ENCODE results near the gene GPA33. TPM values are rescaled to one million over a fixed set of nuclear protein-coding genes. Genes with fewer than 3 reads are reported as not detected.
A peak's percentile ranks its signal among the peaks of the same experiment; 100 is the strongest.

Gene GPA33
- total RNA-seq (10 to 100 TPM; 13.4 to 14.0 TPM), polyA plus RNA-seq (1 to 10 TPM; 8.0 to 10.0 (median 9.1) TPM), total RNA-seq (0 to 7.4 (median 4.2) reads per million in 6 experiments)

DNA sequence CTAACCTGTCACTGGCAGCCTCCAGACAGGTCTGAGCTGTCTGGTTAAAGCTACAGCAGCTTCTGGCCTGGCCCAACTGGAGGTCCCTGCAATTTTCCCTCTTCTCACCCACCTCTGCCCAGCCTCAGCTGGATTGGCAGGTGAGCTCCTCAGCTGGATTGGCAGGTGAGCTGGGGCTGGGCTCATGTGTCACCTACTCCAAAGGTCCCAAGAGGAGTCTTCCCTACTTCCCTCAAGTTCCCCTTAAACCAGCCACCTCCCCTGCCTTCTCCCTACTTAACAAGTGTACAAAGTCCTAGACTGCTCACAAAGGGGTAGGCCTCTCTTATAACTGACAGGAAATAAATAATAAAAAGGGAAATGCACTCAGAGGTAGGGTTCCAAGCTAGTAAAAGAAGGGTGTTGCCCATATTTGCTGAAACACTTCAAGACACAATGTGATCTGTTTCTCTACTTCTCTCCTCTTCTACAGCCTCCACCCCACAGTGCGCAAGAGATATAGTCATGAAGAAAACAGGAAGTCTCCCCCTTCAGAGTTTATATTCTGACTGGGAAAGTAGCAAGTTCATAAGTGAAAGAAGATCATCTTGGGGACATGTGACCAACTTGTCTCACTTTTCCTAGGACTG is at the start of gene GPA33:
Gene GPA33 (minus strand): TSS at position 64 of the 629 bp plus-strand sequence. CDS start 90 bp downstream, outside the sequence.
- Mint-ChIP-seq H3K27me3 (no peaks in the 10 kb centered on the region), H3K4me3 (peak within 1 kb of the TSS; percentile 50 to 89 (median 78)), H3K4me1 (peaks cover 16 to 51% (median 42%) of the 10 kb centered on the region in 4 donors), H3K9me3 (no peaks in the 10 kb centered on the region), H3K36me3 (peaks cover 0 to 3% (median 0%) of the 10 kb centered on the region in 3 donors), H3K27ac (peak within 1 kb of the TSS; percentile 95 to 100 (median 99))
- POLR2A ChIA-PET = interaction anchor here (0.5 to 1.8 kb wide), 7 partner anchors 9 to 426 kb away, joined by 3 to 16 read pairs (median 3); partner anchors contain the start of genes POU2F1 and TADA1
- peak in 7 of 10 donors; percentile 22 to 78 (median 60) for DNase-seq
- ATAC-seq = peak; percentile 97 to 98

- no peak for ATAC-seq
- Mint-ChIP-seq H3K4me1 (no peaks in the 10 kb centered on the region), H3K27ac (no peak overlapping the region), H3K4me3 (no peak overlapping the region), H3K36me3 (peaks cover 0 to 3% (median 0%) of the 10 kb centered on the region in 3 donors), H3K9me3 (peaks cover 0 to 5% (median 2%) of the 10 kb centered on the region in 9 donors), H3K27me3 (peaks cover 0 to 7% (median 0%) of the 10 kb centered on the region in 5 donors)
- POLR2A ChIA-PET = no interaction called here
- DNase-seq = no peak
These were observed 48.5 kb upstream of the GPA33 start for GRCh38 chr1:167138703-167139102.

- POLR2A ChIA-PET = no interaction called here
These were observed 47.8 kb upstream of the GPA33 start for GRCh38 chr1:167137793-167138510.

GRCh38 chr1:167137332-167137781 is 47.2 kb upstream of the GPA33 start:
- H3K27me3 Mint-ChIP-seq = peaks cover 0 to 5% (median 1%) of the 10 kb centered on the region in 5 donors
- H3K27ac Mint-ChIP-seq = no peak overlapping the region
- no peaks in the 10 kb centered on the region for H3K4me1 Mint-ChIP-seq
- H3K9me3 Mint-ChIP-seq = peaks cover 0 to 1% (median 0%) of the 10 kb centered on the region in 9 donors
- DNase-seq = no peak
- H3K36me3 Mint-ChIP-seq = no peaks in the 10 kb centered on the region
- ATAC-seq = no peak
- H3K4me3 Mint-ChIP-seq = no peak overlapping the region
- POLR2A ChIA-PET = no interaction called here

More at GRCh38 chr1:167137793-167138510, 47.8 kb upstream of the GPA33 start:
- Mint-ChIP-seq H3K4me3 (no peak overlapping the region), H3K27me3 (peaks cover 0 to 5% (median 0%) of the 10 kb centered on the region in 5 donors), H3K36me3 (no peaks in the 10 kb centered on the region), H3K9me3 (peaks cover 0 to 2% (median 0%) of the 10 kb centered on the region in 9 donors), H3K27ac (no peak overlapping the region), H3K4me1 (no peaks in the 10 kb centered on the region)
- ATAC-seq = no peak
- no peak for DNase-seq

- Mint-ChIP-seq H3K4me1 (no peaks in the 10 kb centered on the region), H3K4me3 (no peak overlapping the region), H3K27me3 (peaks cover 0 to 5% (median 3%) of the 10 kb centered on the region in 5 donors), H3K27ac (no peak overlapping the region), H3K9me3 (no peaks in the 10 kb centered on the region), H3K36me3 (no peaks in the 10 kb centered on the region)
- ATAC-seq (no peak), DNase-seq (no peak)
- POLR2A ChIA-PET = no interaction called here
These were observed 46.6 kb upstream of the GPA33 start for GRCh38 chr1:167136806-167137205.

- H3K27ac Mint-ChIP-seq = no peak overlapping the region
- H3K36me3 Mint-ChIP-seq = no peaks in the 10 kb centered on the region
- no peaks in the 10 kb centered on the region for H3K9me3 Mint-ChIP-seq
- DNase-seq (no peak), ATAC-seq (no peak)
- H3K4me1 Mint-ChIP-seq = no peaks in the 10 kb centered on the region
- H3K27me3 Mint-ChIP-seq = peaks cover 0 to 6% (median 4%) of the 10 kb centered on the region in 5 donors
- POLR2A ChIA-PET = no interaction called here
- no peak overlapping the region for H3K4me3 Mint-ChIP-seq
These were observed 46.0 kb upstream of the GPA33 start for GRCh38 chr1:167136191-167136614.

- ATAC-seq (no peak), DNase-seq (no peak)
- no peaks in the 10 kb centered on the region for H3K4me1 Mint-ChIP-seq
- H3K4me3 Mint-ChIP-seq = no peak overlapping the region
- no peak overlapping the region for H3K27ac Mint-ChIP-seq
- POLR2A ChIA-PET = no interaction called here
- H3K36me3 Mint-ChIP-seq = no peaks in the 10 kb centered on the region
- H3K27me3 Mint-ChIP-seq = peaks cover 0 to 6% (median 4%) of the 10 kb centered on the region in 5 donors
- H3K9me3 Mint-ChIP-seq = no peaks in the 10 kb centered on the region
These were observed 45.2 kb upstream of the GPA33 start for GRCh38 chr1:167135281-167135840.

DNA sequence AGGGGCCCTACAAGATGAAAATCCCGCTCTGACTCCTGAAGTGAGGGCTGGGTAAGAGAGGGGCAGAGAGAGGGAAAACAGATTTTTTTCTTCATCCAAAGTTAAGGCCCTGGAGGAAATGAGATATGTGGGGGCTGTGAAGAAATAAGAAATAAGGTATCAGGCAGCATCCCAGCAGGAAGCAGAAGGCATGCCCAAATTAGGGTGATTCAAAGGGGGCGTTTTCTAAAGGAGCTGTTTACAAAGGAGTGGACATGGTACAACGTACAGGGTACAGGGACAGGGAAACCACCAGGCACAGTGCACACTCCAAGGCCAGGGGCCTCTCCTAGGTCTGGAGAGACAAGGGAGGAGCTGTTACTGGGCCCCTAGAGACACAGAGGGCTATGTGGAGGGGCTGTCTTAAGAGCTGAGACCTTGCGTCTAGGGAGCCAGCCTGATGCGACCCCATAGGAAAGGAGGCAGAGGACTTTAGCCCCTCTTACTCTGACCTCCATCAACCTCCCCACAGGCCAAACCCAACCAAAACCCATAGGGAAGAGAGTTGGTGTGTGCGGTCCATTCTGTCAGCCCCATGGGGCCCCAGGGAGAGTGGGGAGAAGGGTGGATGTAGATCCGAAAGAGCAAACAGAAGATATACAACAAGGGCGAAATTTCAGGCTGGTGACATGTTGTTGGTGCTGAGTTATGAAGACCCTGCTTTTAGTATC is 42.3 kb upstream of the GPA33 start:
- ATAC-seq (no peak), DNase-seq (no peak)
- H3K36me3 Mint-ChIP-seq = no peaks in the 10 kb centered on the region
- H3K9me3 Mint-ChIP-seq = no peaks in the 10 kb centered on the region
- peaks cover 5 to 21% (median 9%) of the 10 kb centered on the region in 5 donors for H3K27me3 Mint-ChIP-seq
- POLR2A ChIA-PET = no interaction called here
- no peak overlapping the region for H3K4me3 Mint-ChIP-seq
- H3K4me1 Mint-ChIP-seq = peaks cover 0 to under 1% (median 0%) of the 10 kb centered on the region in 4 donors
- H3K27ac Mint-ChIP-seq = peak overlapping the region in 2 of 10 donors; percentile 28 to 42

DNA sequence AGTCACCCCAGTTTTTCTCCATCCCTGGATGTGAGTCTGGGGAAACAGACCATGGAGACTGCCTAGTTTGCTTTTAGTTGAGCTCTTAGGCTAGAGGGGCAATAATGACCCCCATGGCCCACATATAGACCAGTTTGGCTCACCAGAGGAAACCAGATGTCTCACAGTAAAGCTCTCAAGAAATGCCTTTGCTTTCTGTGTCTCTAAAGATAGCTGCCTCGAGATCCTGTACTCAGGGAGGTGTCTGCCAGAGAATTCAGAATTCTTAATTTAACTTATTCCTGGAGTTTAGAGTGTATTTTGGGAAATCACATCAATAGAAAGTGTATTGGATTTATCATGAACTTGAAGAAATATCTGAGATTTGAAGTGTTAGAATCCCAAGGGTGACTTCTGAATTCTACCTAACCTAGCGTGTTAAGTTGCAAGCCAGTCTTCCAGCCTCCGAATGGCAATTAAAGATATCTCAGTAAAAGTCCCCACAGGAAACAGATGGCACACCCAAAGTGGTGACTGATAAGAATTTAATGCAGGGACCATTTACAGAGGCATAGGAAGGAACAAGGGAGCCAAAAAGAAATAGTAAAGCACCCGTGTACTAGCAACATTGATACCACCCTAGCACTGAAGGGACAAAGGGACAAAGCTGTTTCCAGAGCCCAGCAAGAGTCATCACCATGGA is 40.8 kb upstream of the GPA33 start:
- no peak for DNase-seq
- no peak overlapping the region for H3K27ac Mint-ChIP-seq
- no peak overlapping the region for H3K4me3 Mint-ChIP-seq
- no peaks in the 10 kb centered on the region for H3K36me3 Mint-ChIP-seq
- POLR2A ChIA-PET = no interaction called here
- peaks cover 12 to 30% (median 23%) of the 10 kb centered on the region in 5 donors for H3K27me3 Mint-ChIP-seq
- peaks cover 0 to 2% (median 0%) of the 10 kb centered on the region in 4 donors for H3K4me1 Mint-ChIP-seq
- no peaks in the 10 kb centered on the region for H3K9me3 Mint-ChIP-seq
- ATAC-seq = no peak

GRCh38 chr1:167128261-167129227 is 38.4 kb upstream of the GPA33 start:
- peaks cover 17 to 37% (median 25%) of the 10 kb centered on the region in 5 donors for H3K27me3 Mint-ChIP-seq
- no peaks in the 10 kb centered on the region for H3K9me3 Mint-ChIP-seq
- no peak overlapping the region for H3K4me3 Mint-ChIP-seq
- DNase-seq = peak in 2 of 10 donors; percentile 22 to 24
- peaks cover 0 to 2% (median 0%) of the 10 kb centered on the region in 4 donors for H3K4me1 Mint-ChIP-seq
- ATAC-seq = peak in 1 of 2 donors; percentile 56
- H3K36me3 Mint-ChIP-seq = no peaks in the 10 kb centered on the region
- peak overlapping the region in 2 of 10 donors; percentile 17 to 60 for H3K27ac Mint-ChIP-seq
- POLR2A ChIA-PET = no interaction called here

GRCh38 chr1:167127661-167128060 is 37.5 kb upstream of the GPA33 start:
- POLR2A ChIA-PET = no interaction called here
- no peak overlapping the region for H3K4me3 Mint-ChIP-seq
- peak overlapping the region in 3 of 10 donors; percentile 11 to 60 (median 27) for H3K27ac Mint-ChIP-seq
- peaks cover 17 to 37% (median 25%) of the 10 kb centered on the region in 5 donors for H3K27me3 Mint-ChIP-seq
- DNase-seq (no peak), ATAC-seq (no peak)
- no peaks in the 10 kb centered on the region for H3K36me3 Mint-ChIP-seq
- no peaks in the 10 kb centered on the region for H3K9me3 Mint-ChIP-seq
- peaks cover 0 to 2% (median 0%) of the 10 kb centered on the region in 4 donors for H3K4me1 Mint-ChIP-seq
